ENCODE measurements around the gene GPC6. TPM values are rescaled to one million over a fixed set of nuclear protein-coding genes. Genes with fewer than 3 reads are reported as not detected.
A peak's percentile ranks its signal among the peaks of the same experiment; 100 is the strongest.

Gene GPC6
- polyA plus RNA-seq, 1 donor (not counting 4 experiments of a cell fraction or from before 2014, with no cell fraction given) = 0.42 TPM

- Histone ChIP-seq H3K4me3 (ENCODE audit: control insufficient read depth in 2 of 3, extremely low read depth in 1 of 3, insufficient read depth in 2 of 3, low read depth in 1 of 3, low read length in 3 of 3) (no peak overlapping the region), H3K9me1 (ENCODE audit: control insufficient read depth, extremely low read depth, insufficient read depth, low read length) (no peaks in the 10 kb centered on the region), H3K4me1 (ENCODE audit: control insufficient read depth, extremely low read depth, insufficient read depth, low read length) (peaks cover 3% of the 10 kb centered on the region), H3K4me2 (ENCODE audit: control insufficient read depth, extremely low read depth, insufficient read depth, low read depth, low read length) (peak overlapping the region; percentile 5), H3K27ac (ENCODE audit: control insufficient read depth, insufficient read depth, low read length) (no peak overlapping the region), H2AFZ (ENCODE audit: control insufficient read depth, low read length) (no peak overlapping the region), H3K9ac (ENCODE audit: control insufficient read depth, extremely low read depth, insufficient read depth, low read length) (no peak overlapping the region), H3K27me3 (ENCODE audit: control insufficient read depth, extremely low read depth, insufficient read depth, low read length) (no peaks in the 10 kb centered on the region), H3K9me3 (ENCODE audit: control insufficient read depth, low read depth, low read length) (no peaks in the 10 kb centered on the region), H3K79me2 (ENCODE audit: control insufficient read depth, insufficient read depth, low read length) (no peaks in the 10 kb centered on the region), H4K20me1 (ENCODE audit: control insufficient read depth, extremely low read depth, insufficient read depth, low read length) (no peaks in the 10 kb centered on the region), H3K36me3 (ENCODE audit: control insufficient read depth in 2 of 2, extremely low read depth in 1 of 2, insufficient read depth in 2 of 2, low read length in 2 of 2) (no peaks in the 10 kb centered on the region)
- TF ChIP-seq, protein P1, sequence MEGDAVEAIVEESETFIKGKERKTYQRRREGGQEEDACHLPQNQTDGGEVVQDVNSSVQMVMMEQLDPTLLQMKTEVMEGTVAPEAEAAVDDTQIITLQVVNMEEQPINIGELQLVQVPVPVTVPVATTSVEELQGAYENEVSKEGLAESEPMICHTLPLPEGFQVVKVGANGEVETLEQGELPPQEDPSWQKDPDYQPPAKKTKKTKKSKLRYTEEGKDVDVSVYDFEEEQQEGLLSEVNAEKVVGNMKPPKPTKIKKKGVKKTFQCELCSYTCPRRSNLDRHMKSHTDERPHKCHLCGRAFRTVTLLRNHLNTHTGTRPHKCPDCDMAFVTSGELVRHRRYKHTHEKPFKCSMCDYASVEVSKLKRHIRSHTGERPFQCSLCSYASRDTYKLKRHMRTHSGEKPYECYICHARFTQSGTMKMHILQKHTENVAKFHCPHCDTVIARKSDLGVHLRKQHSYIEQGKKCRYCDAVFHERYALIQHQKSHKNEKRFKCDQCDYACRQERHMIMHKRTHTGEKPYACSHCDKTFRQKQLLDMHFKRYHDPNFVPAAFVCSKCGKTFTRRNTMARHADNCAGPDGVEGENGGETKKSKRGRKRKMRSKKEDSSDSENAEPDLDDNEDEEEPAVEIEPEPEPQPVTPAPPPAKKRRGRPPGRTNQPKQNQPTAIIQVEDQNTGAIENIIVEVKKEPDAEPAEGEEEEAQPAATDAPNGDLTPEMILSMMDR (optimal IDR thresholded peaks at IDR 0.05 in 1 of 3, IDR thresholded peaks at IDR 0.05 in 1 of 3, conservative IDR thresholded peaks at IDR 0.05 in 1 of 3; ENCODE audit: extremely low read depth in 1 of 3, insufficient read depth in 2 of 3, low read length in 3 of 3) = no peak
- TF ChIP-seq EZH2 (IDR thresholded peaks at IDR 0.05; ENCODE audit: low read length) = no peak
- FAIRE-seq = peak; percentile 82
- dilution Hi-C loops (cut with MboI; ENCODE audit: extremely low pct_ligation_motif_present, low sequenced_read_pairs) = no loop called here
- peak; percentile 11 for DNase-seq (ENCODE audit: low read depth, low spot score)
These were observed 969.1 kb downstream of the GPC6 start for GRCh38 chr13:94195715-94196114.

GRCh38 chr13:94196413-94196812 lies 969.8 kb downstream of the GPC6 start:
- Histone ChIP-seq H3K79me2 (ENCODE audit: control insufficient read depth, insufficient read depth, low read length) (no peaks in the 10 kb centered on the region), H3K36me3 (ENCODE audit: control insufficient read depth in 2 of 2, extremely low read depth in 1 of 2, insufficient read depth in 2 of 2, low read length in 2 of 2) (no peaks in the 10 kb centered on the region), H3K27me3 (ENCODE audit: control insufficient read depth, extremely low read depth, insufficient read depth, low read length) (no peaks in the 10 kb centered on the region), H3K4me2 (ENCODE audit: control insufficient read depth, extremely low read depth, insufficient read depth, low read depth, low read length) (no peak overlapping the region), H3K9me3 (ENCODE audit: control insufficient read depth, low read depth, low read length) (no peaks in the 10 kb centered on the region), H3K4me1 (ENCODE audit: control insufficient read depth, extremely low read depth, insufficient read depth, low read length) (peaks cover 3% of the 10 kb centered on the region), H3K9me1 (ENCODE audit: control insufficient read depth, extremely low read depth, insufficient read depth, low read length) (no peaks in the 10 kb centered on the region), H3K4me3 (ENCODE audit: control insufficient read depth in 2 of 3, extremely low read depth in 1 of 3, insufficient read depth in 2 of 3, low read depth in 1 of 3, low read length in 3 of 3) (no peak overlapping the region), H3K27ac (ENCODE audit: control insufficient read depth, insufficient read depth, low read length) (no peak overlapping the region), H2AFZ (ENCODE audit: control insufficient read depth, low read length) (no peak overlapping the region), H4K20me1 (ENCODE audit: control insufficient read depth, extremely low read depth, insufficient read depth, low read length) (no peaks in the 10 kb centered on the region), H3K9ac (ENCODE audit: control insufficient read depth, extremely low read depth, insufficient read depth, low read length) (no peak overlapping the region)
- dilution Hi-C loops (cut with MboI; ENCODE audit: extremely low pct_ligation_motif_present, low sequenced_read_pairs) = no loop called here
- FAIRE-seq = no peak
- DNase-seq (ENCODE audit: low read depth, low spot score) = no peak
- TF ChIP-seq EZH2 (IDR thresholded peaks at IDR 0.05; ENCODE audit: low read length) = no peak
- TF ChIP-seq, protein P1 (optimal IDR thresholded peaks at IDR 0.05 in 1 of 3, IDR thresholded peaks at IDR 0.05 in 1 of 3, conservative IDR thresholded peaks at IDR 0.05 in 1 of 3; ENCODE audit: extremely low read depth in 1 of 3, insufficient read depth in 2 of 3, low read length in 3 of 3) = no peak

Data from keratinocyte (primary cell).